Endodermal cell (in vitro differentiated cells): ENCODE data around the gene PC. TPM values are rescaled to one million over a fixed set of nuclear protein-coding genes. Genes with fewer than 3 reads are reported as not detected.

Experiments used
- DNase-seq: peaks from one replicate; pipeline ENCODE4 v3.0.0-alpha.2; 2017
- H3K27ac ChIP-seq: 2 replicates; pipeline ENCODE4 v1.5.1; 2013; ENCODE audit warnings: mild to moderate bottlenecking, low read depth, low read length, moderate library complexity
- H3K27me3 ChIP-seq: 2 replicates; pipeline ENCODE4 v1.6.1; 2013; ENCODE audit warnings: mild to moderate bottlenecking, low read length, moderate library complexity; ENCODE audit not compliant: insufficient read depth, control insufficient read depth, poor library complexity, severe bottlenecking
- H3K36me3 ChIP-seq: 2 replicates; pipeline ENCODE4 v1.7.0; 2013; ENCODE audit warnings: mild to moderate bottlenecking, low read length, moderate library complexity; ENCODE audit not compliant: control insufficient read depth, insufficient read depth
- H3K4me1 ChIP-seq: one replicate; pipeline ENCODE4 v1.7.0; 2013; ENCODE audit warnings: low read length; ENCODE audit not compliant: control insufficient read depth, insufficient read depth
- H3K4me3 ChIP-seq: 2 replicates; pipeline ENCODE4 v1.5.1; 2013; ENCODE audit warnings: mild to moderate bottlenecking, low read length, moderate library complexity
- H3K9ac ChIP-seq: 2 replicates; pipeline ENCODE4 v1.6.1; 2013; ENCODE audit warnings: mild to moderate bottlenecking, low read length, moderate library complexity; ENCODE audit not compliant: poor library complexity, severe bottlenecking; ENCODE audit errors: extremely low read depth
- H3K9me3 ChIP-seq: 2 replicates; pipeline ENCODE4 v1.6.1; 2013; ENCODE audit warnings: mild to moderate bottlenecking, low read length, moderate library complexity; ENCODE audit not compliant: control insufficient read depth
- H3K27ac Mint-ChIP-seq: 2 replicates; pipeline ENCODE4 v1.8.0; 2020; ENCODE audit warnings: mixed read lengths
- H3K27me3 Mint-ChIP-seq: 2 replicates; pipeline ENCODE4 v1.8.0; 2021; ENCODE audit warnings: mild to moderate bottlenecking, mixed read lengths; ENCODE audit not compliant: insufficient read depth
- H3K36me3 Mint-ChIP-seq: 2 replicates; pipeline ENCODE4 v1.8.0; 2020; ENCODE audit warnings: low read depth, mixed read lengths
- H3K4me1 Mint-ChIP-seq: 2 replicates; pipeline ENCODE4 v1.8.0; 2020; ENCODE audit warnings: mixed read lengths
- H3K4me3 Mint-ChIP-seq: 2 replicates; pipeline ENCODE4 v1.8.0; 2020; ENCODE audit warnings: mild to moderate bottlenecking, moderate library complexity, mixed read lengths
- H3K9me3 Mint-ChIP-seq: 2 replicates; pipeline ENCODE4 v1.8.0; 2020; ENCODE audit warnings: mild to moderate bottlenecking, mixed read lengths
- CTCF ChIP-seq: fragments of 200-600 bp; sonication (generic); conservative IDR thresholded peaks from 2 replicates; pipeline ENCODE4 v1.5.0; 2021; ENCODE audit warnings: antibody characterized with exemption, mild to moderate bottlenecking
- WGBS, 2 experiments: methylation state at CpG; one replicate each; pipeline versions ENCODE4 v1.1.5 to v1.1.7; 2013; ENCODE audit warnings: missing lambda C conversion rate in 2 of 2, mixed read lengths in 1 of 2; ENCODE audit not compliant: insufficient coverage in 1 of 2, insufficient read length in 1 of 2; 5-methylcytosine and 5-hydroxymethylcytosine counted together
- total RNA-seq, 2 donors: library from RNA; stranded (reverse); fragmentation: NEBNext Ultra II Directional in 1 of 2; extraction: Animal tissue kit (Norgen Biotek cat#: 25700) in 1 of 2; gene quantifications; 2 replicates in 1 of 2; 3 replicates in 1 of 2; pipeline ENCODE4 v1.2.1, GENCODE V29; 2021

Gene PC
- total RNA-seq, 2 donors from 2014 or later: 21.9 to 24.4 TPM

- Histone ChIP-seq H3K9me3 (no peaks in the 10 kb centered on the region), H3K4me3 (peak overlapping the region; percentile 94), H3K27ac (no peak overlapping the region), H3K9ac (peak overlapping the region; percentile 90), H3K4me1 (peaks cover 8% of the 10 kb centered on the region), H3K36me3 (peaks cover 29% of the 10 kb centered on the region), H3K27me3 (no peaks in the 10 kb centered on the region)
- WGBS, 2 experiments: 93 to 95% methylated on average over 9 to 12 of the region's 12 CpGs
- peaks cover 20% of the 10 kb centered on the region for H3K36me3 Mint-ChIP-seq
- peak overlapping the region; percentile 86 for H3K4me3 Mint-ChIP-seq
- no peak for TF ChIP-seq CTCF
- H3K9me3 Mint-ChIP-seq: no peaks in the 10 kb centered on the region
- peaks cover 13% of the 10 kb centered on the region for H3K4me1 Mint-ChIP-seq
- H3K27me3 Mint-ChIP-seq: no peaks in the 10 kb centered on the region
- H3K27ac Mint-ChIP-seq: peak overlapping the region; percentile 83
- DNase-seq: peak; percentile 55
Observed at GRCh38 chr11:66844496-66845142, 113.6 kb downstream of the PC start.

GRCh38 chr11:66843776-66844495, 114.2 kb downstream of the PC start:
- Histone ChIP-seq H3K4me1 (peaks cover 8% of the 10 kb centered on the region), H3K9me3 (no peaks in the 10 kb centered on the region), H3K27me3 (no peaks in the 10 kb centered on the region), H3K36me3 (peaks cover 35% of the 10 kb centered on the region), H3K27ac (peak overlapping the region; percentile 42), H3K4me3 (peak overlapping the region; percentile 94), H3K9ac (peak overlapping the region; percentile 90)
- no peak for TF ChIP-seq CTCF
- Mint-ChIP-seq H3K27me3 (no peaks in the 10 kb centered on the region), H3K4me1 (peaks cover 13% of the 10 kb centered on the region), H3K36me3 (peaks cover 20% of the 10 kb centered on the region), H3K4me3 (peak overlapping the region; percentile 86), H3K9me3 (no peaks in the 10 kb centered on the region), H3K27ac (peak overlapping the region; percentile 83)
- 13 to 20% methylated on average over 13 to 16 of the region's 16 CpGs for WGBS, 2 experiments
- peak; percentile 29 for DNase-seq

GRCh38 chr11:66842896-66843775, 115.0 kb downstream of the PC start, which contains the start of gene RCE1:
TSS of gene RCE1 (plus strand) at chr11:66843441. CDS start at chr11:66843456, 15 bp downstream.
- peaks cover 19% of the 10 kb centered on the region for H3K36me3 Mint-ChIP-seq
- no peaks in the 10 kb centered on the region for H3K27me3 Mint-ChIP-seq
- H3K9me3 Mint-ChIP-seq: no peaks in the 10 kb centered on the region
- peaks cover 13% of the 10 kb centered on the region for H3K4me1 Mint-ChIP-seq
- peak; percentile 95 for DNase-seq
- no peak for TF ChIP-seq CTCF
- peaks cover 8% of the 10 kb centered on the region for H3K4me1 ChIP-seq
- H3K4me3 Mint-ChIP-seq: peak within 1 kb of the TSS; percentile 86
- H3K9me3 ChIP-seq: no peaks in the 10 kb centered on the region
- peak within 1 kb of the TSS; percentile 85 for H3K27ac ChIP-seq
- no peaks in the 10 kb centered on the region for H3K27me3 ChIP-seq
- H3K36me3 ChIP-seq: peaks cover 39% of the 10 kb centered on the region
- peak within 1 kb of the TSS; percentile 90 for H3K9ac ChIP-seq
- 0% methylated on average over 41 to 98 of the region's 98 CpGs for WGBS, 2 experiments
- peak within 1 kb of the TSS; percentile 97 for H3K27ac Mint-ChIP-seq
- H3K4me3 ChIP-seq: peak within 1 kb of the TSS; percentile 94
